Muscle of arm (tissue), 12 donors: ENCODE measurements around the gene SRC. TPM values are rescaled to one million over a fixed set of nuclear protein-coding genes. Genes with fewer than 3 reads are reported as not detected.

Source experiments
- DNase-seq: peaks from one replicate; pipeline ENCODE4 v3.0.0-alpha.2; 2013
- polyA plus RNA-seq, 12 donors: library from polyadenylated mRNA; unstranded; fragments of 120-200 nt; gene quantifications; one replicate each; pipeline ENCODE4 v1.2.1, GENCODE V29; 2013; ENCODE audit not compliant: insufficient read length in 12 of 12

Gene SRC
- polyA plus RNA-seq, 12 donors, result 10.3 to 24.6 (median 15.9) TPM; not detected in 1

DNA sequence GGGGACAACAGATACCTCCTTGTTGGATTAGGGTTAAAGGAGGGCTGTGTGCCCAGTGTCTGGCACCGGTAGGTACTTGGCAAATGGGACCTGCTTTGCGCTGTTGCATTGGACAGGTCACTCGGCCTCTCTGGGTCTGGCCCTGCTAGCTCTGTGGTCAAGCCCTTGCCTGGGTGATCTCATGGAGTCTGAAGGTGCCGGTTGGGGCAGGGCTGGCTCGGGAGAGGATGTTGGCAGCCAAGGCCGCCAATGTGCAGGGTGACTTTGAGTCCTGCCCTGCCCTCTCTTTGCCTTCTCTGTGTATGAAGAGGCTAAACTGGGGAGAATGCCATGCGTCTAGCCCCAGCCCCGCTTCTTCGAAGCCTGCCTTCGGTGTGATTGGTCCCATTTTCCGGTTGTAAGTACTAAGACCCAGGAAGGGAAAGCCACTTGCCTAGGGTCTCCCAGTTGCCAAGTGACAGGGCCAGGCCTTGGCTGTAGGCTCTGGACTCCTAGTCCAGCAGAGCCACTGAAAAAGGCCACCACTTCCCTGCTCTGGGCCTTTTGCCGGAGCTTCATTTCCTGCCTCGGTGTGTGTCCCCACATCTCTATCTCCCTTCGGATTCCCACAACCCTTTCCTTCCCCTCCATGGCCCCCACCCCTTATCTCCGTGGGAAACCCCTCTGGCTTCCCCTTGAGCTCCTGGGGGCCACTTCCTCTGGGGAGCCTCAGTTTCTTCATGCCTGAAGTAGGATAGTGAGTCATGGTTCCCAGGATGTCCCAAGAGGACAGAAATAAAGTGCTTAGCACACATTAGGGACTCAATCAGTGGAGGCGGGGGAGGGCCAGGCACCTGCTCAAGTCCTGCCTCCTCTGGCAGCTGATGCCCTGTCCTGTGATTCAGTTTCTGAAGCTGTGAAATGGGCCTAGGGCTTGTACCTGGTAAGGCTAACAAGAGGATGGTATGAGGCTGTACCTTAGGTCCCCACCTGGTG is 3.9 kb downstream of the SRC start:
- no peak for DNase-seq

- no peak for DNase-seq
These were observed 5.0 kb downstream of the SRC start for GRCh38 chr20:37350649-37351574.

GRCh38 chr20:37351689-37352607 is 6.0 kb downstream of the SRC start:
- DNase-seq, result no peak

- DNase-seq, result no peak
These were observed 6.7 kb downstream of the SRC start for GRCh38 chr20:37352608-37352980.

GRCh38 chr20:37353285-37353849 is 7.4 kb downstream of the SRC start:
- no peak for DNase-seq

- DNase-seq, result no peak
These were observed 8.6 kb downstream of the SRC start for GRCh38 chr20:37354210-37355195.

DNA sequence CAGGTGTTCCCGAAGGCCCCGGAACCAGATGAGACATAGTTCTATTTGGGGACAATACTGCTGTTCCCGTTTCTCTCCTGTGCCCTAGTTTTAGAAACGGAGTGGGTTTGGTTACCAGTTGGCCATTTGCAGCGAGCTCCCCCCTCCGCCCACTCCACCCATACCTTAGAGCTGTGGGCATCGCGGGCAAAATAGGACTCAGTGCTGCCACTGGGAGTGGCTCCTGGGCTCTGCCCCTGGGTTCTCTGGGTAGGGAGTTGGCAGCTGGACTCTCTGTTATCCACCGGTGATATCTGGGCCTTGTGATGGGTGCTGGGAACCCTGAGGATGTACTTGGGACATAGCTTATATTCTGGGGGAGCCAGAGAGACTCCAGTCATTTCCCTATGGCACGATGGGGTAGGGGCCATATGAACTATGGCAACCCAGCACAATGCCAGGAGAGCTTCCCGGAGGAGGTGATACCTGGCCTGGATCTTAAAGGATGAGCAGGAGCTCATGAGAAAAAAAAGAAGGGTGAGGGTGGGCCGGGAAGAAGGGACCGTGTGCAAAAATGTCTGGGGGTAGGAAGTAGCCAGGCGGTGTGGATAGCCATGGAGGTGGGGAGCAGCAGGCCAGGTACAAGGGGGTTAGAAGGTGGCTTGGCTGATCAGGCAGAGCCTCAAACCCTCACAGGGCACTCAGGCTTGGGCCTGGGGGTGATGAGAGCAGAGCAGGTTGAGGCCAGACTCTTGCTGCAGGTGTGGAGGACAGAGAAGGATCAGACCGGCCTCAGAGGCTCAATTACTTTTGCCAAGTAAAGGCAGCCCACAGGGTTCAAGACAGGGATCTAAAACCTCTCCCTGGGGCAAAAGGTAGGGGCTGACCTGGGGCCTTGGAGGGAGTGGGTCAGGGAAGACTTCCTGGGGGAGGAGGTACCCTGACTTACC is 9.6 kb downstream of the SRC start:
- no peak for DNase-seq

DNA sequence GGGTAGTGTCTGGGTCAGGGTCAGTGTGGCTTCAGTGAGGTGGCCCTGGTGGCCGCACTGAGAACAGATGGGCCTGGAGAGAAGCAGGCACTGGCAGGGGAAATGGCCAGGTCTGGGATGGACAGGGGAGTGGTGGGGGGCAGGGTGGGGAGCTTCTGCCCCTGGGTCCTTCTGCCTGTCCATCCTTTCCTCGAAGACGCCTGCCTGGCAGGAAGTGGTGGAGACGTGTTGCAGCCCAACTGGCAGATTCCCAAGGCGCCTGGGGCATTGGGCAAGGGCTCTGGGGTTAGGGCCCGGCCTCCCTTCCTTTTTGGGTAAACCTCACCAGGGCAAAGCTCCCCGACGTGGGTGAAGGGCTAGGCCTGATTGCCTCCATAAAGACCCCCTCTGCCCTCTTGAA is 10.4 kb downstream of the SRC start:
- no peak for DNase-seq

DNA sequence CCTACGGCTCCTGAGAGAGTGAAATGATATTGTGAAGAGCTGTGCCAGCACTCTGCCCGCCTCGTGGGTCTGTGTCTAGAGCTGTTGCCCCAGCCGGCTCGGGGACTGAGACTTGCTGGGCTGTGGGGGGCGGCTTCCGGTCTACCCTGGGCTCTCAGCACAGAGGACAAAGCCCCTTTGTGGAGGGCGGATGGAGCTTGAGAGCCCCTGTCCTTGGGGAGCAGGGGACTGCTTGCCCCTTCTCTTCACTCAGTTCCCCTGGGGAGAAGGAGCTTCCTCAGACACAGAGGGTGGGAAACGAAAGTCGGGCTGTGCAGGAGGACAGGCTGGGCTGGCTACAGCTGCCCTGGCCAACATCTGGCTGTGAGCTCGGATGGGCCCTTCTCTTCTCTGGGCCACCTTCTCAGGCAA is 11.0 kb downstream of the SRC start:
- no peak for DNase-seq

DNA sequence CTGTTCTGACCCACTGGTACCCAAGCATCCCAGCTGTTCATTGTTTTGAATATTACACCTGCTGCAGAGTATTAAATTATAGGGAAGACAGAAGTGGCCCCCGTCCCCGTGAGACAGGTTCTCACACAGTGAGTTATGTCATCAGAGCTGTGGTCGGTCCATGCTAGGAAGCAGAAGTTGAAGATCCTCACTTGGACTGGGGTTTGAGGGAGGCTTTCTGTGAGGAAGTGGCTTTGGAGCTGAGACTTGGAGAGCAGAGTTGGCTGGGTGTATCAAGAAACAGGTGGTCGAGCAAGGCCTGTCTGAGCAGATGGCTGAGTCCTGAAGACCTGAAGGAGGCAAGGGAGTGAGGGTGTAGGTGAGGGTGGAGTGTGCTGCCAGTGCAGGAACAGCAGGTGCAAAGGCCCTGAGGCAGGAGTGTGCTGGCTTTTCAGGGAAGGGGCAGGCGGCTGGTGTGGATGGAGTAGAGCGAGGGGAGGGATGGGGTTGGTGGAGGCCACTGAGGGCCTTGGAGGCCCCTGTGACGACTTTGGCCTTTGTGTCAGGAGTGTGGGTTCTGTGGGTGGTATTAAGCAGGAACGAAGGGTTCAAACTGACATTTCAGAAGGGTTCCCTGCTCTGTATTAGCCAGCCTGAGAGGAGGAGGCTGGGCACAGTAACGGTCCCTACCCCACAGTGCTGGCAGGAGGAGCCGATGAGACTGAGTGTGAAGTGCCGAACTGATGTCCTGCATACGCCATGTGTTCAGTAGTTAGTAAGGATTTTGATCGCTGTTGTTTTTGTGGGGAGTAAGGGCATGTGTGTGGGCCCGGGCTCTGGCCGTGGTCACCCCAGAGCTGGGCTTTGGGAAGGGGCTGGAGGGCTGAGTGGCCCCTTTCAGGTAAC is 11.8 kb downstream of the SRC start:
- DNase-seq, result no peak

DNA sequence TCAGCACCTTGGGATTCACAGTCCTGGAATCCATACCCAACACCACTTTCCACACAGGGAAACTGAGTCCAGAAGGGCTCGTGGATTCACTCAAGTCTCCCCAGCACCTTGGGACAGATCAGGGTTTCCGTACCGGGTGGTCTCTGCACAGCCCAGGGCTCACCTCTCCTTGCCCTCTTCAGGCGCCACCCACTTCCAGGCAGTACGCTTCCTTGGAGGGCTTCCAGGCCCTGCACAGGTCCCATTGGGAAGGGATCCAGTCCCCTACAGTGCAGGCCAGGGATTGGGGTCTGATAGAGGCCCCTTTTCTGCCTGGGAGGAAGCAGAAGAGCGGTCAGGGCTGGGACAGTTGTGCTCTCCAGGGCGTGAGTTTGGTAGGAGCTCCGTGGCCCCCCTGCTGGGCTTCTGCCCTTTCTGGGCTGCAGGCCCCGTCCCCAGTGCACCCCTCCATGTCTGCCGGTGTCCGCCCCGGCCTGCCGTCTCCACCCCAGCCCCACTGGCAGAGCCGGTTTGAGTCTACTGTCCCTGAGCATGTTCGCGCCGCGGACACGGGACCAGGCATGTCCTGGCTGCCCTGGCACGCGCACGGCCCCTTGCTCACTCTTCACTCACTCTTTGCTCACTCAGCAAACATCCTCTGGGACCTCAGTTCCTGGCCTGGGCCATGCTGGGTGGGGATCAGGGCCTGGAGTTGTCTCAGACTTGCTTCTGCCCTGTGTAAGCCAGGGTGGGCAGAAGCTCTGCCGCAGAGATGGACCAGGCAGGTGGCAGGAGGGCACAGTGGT is 12.6 kb downstream of the SRC start:
- no peak for DNase-seq

DNA sequence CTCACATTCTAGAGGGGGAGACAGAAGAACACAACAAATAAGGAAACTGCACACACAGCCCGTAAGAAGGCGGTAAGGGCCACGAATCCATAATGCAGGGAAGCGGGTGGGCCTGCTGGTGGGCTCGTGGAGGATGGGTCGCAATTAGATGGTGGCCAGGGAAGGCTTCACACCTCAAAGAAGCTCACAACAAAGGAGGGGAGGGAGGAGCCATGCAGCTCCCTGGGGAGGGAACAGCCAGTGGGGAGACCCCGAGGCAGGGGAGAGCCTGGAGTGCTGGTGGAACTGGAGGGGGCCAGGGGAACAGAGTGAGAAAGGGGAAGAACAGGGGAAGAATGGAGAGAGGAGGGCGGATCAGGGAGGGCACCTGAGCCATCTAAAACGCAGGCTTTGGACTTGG is 13.4 kb downstream of the SRC start:
- no peak for DNase-seq

DNA sequence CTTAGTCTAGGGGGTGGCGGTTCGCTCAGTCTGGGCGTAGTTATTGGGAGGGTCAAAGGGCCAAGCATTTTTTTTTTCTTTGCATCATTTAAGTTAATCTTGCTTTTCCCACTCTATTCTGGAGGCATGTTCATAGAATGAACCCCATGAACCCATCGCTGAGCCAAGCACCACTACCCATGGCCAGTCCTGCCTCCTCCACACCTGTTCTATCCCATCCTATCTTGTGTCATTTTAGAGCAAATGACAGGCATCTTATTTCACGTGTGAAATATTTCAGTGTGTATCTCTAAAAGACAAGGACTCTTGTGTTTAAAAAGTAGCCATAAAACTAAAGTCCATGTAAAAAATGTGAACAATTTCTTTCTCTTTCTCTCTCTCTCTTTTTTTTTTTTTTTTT is 13.9 kb downstream of the SRC start:
- no peak for DNase-seq

DNA sequence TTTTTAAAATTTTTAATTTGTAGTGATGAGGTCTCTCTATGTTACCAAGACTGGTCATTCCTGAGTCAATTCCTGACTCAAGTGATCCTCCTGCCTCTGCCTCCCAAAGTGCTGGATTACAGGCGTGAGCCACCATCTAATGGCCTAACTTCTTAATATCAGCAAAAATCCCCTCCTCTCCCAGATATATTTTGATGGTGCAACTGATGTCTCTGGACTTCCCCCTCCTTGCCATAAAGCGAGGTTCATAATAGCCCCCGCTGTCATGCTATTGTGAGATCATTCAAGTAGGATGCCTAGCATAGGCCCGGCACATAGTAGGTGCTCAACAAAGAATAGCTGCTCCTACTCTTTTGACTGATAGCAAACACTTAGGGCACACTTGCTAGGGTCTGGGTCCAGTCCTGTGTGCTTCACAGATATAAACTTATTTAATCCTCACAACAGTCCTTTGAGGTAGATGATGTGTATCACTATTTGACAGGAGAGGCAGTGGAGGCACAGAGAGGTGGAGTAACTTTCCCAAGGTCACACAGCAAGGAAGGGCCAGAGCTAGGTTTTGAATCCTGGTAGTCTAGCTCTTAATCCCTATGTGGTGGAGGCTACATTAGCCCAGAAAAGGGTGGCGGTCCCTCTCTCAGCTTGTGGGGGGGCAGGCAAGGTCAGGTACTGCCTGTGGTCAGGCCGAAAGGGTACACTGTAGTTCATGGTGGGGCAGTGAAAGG is 14.6 kb downstream of the SRC start:
- DNase-seq, result no peak

DNA sequence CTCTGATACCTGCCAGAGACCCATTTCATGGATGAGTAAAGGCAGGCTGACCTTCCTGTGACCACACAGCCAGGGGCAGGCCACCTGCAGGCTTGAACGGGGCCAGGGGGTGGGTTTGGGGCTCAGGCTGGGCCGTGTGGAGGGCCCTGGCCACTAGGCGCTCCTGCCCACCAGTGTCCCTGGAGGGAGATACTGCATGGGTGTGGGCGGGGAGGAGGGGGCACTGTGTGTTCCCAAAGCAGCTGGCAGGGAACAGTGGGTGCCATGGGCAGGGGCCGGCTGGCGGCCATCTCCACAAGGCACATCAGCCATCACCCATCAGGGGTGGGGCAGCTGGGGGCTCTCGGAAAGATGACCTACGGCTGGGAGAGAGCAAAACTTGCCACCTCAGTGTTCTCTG is 15.4 kb downstream of the SRC start:
- DNase-seq, result no peak

- DNase-seq, result no peak
These were observed 16.4 kb downstream of the SRC start for GRCh38 chr20:37362231-37362792.
